Endodermal cell (in vitro differentiated cells): ENCODE results near the gene PDE6B. TPM values are rescaled to one million over a fixed set of nuclear protein-coding genes. Genes with fewer than 3 reads are reported as not detected.

Experiments
- DNase-seq: peaks from one replicate; pipeline ENCODE4 v3.0.0-alpha.2; 2017
- H3K27ac ChIP-seq: 2 replicates; pipeline ENCODE4 v1.5.1; 2013; ENCODE audit warnings: mild to moderate bottlenecking, low read depth, low read length, moderate library complexity
- H3K27me3 ChIP-seq: 2 replicates; pipeline ENCODE4 v1.6.1; 2013; ENCODE audit warnings: mild to moderate bottlenecking, low read length, moderate library complexity; ENCODE audit not compliant: insufficient read depth, control insufficient read depth, poor library complexity, severe bottlenecking
- H3K36me3 ChIP-seq: 2 replicates; pipeline ENCODE4 v1.7.0; 2013; ENCODE audit warnings: mild to moderate bottlenecking, low read length, moderate library complexity; ENCODE audit not compliant: control insufficient read depth, insufficient read depth
- H3K4me1 ChIP-seq: one replicate; pipeline ENCODE4 v1.7.0; 2013; ENCODE audit warnings: low read length; ENCODE audit not compliant: control insufficient read depth, insufficient read depth
- H3K4me3 ChIP-seq: 2 replicates; pipeline ENCODE4 v1.5.1; 2013; ENCODE audit warnings: mild to moderate bottlenecking, low read length, moderate library complexity
- H3K9ac ChIP-seq: 2 replicates; pipeline ENCODE4 v1.6.1; 2013; ENCODE audit warnings: mild to moderate bottlenecking, low read length, moderate library complexity; ENCODE audit not compliant: poor library complexity, severe bottlenecking; ENCODE audit errors: extremely low read depth
- H3K9me3 ChIP-seq: 2 replicates; pipeline ENCODE4 v1.6.1; 2013; ENCODE audit warnings: mild to moderate bottlenecking, low read length, moderate library complexity; ENCODE audit not compliant: control insufficient read depth
- H3K27ac Mint-ChIP-seq: 2 replicates; pipeline ENCODE4 v1.8.0; 2020; ENCODE audit warnings: mixed read lengths
- H3K27me3 Mint-ChIP-seq: 2 replicates; pipeline ENCODE4 v1.8.0; 2021; ENCODE audit warnings: mild to moderate bottlenecking, mixed read lengths; ENCODE audit not compliant: insufficient read depth
- H3K36me3 Mint-ChIP-seq: 2 replicates; pipeline ENCODE4 v1.8.0; 2020; ENCODE audit warnings: low read depth, mixed read lengths
- H3K4me1 Mint-ChIP-seq: 2 replicates; pipeline ENCODE4 v1.8.0; 2020; ENCODE audit warnings: mixed read lengths
- H3K4me3 Mint-ChIP-seq: 2 replicates; pipeline ENCODE4 v1.8.0; 2020; ENCODE audit warnings: mild to moderate bottlenecking, moderate library complexity, mixed read lengths
- H3K9me3 Mint-ChIP-seq: 2 replicates; pipeline ENCODE4 v1.8.0; 2020; ENCODE audit warnings: mild to moderate bottlenecking, mixed read lengths
- CTCF ChIP-seq: fragments of 200-600 bp; sonication (generic); conservative IDR thresholded peaks from 2 replicates; pipeline ENCODE4 v1.5.0; 2021; ENCODE audit warnings: antibody characterized with exemption, mild to moderate bottlenecking
- WGBS, 2 experiments: methylation state at CpG; one replicate each; pipeline versions ENCODE4 v1.1.5 to v1.1.7; 2013; ENCODE audit warnings: missing lambda C conversion rate in 2 of 2, mixed read lengths in 1 of 2; ENCODE audit not compliant: insufficient coverage in 1 of 2, insufficient read length in 1 of 2; 5-methylcytosine and 5-hydroxymethylcytosine counted together
- long read RNA-seq, 4 experiments: library from polyadenylated mRNA in 2 of 4; library from RNA in 1 of 4; library from capped mRNA in 1 of 4; stranded (forward) in 3 of 4; unstranded in 1 of 4; transcript quantifications; one replicate each; pipeline ENCODE4 v2.0.0, GENCODE V29; 2020 to 2021; ENCODE audit warnings: inconsistent platforms in 1 of 4
- polyA plus RNA-seq, 2 experiments: library from polyadenylated mRNA; stranded (reverse); fragments of 50-300 nt; gene quantifications; one replicate each; pipeline ENCODE4 v1.2.3, GENCODE V29; 2013
- total RNA-seq, 2 donors: library from RNA; stranded (reverse); fragmentation: NEBNext Ultra II Directional in 1 of 2; extraction: Animal tissue kit (Norgen Biotek cat#: 25700) in 1 of 2; gene quantifications; 2 replicates in 1 of 2; 3 replicates in 1 of 2; pipeline ENCODE4 v1.2.1, GENCODE V29; 2021

Gene PDE6B
- total RNA-seq, result 10 to 100 TPM; 12.4 to 14.6 TPM
- 5.0 TPM for polyA plus RNA-seq (2013, experiment 1 of 2)
- 2.4 TPM for polyA plus RNA-seq (2013, experiment 2 of 2)
- long read RNA-seq, experiment 1, partial matches to known transcripts, result 1 of 7 reads
- long read RNA-seq, experiment 1, other reads (novel, unspliced or antisense), result 6 of 7 reads
- long read RNA-seq, experiment 2, partial matches to known transcripts, result 21 of 24 reads
- long read RNA-seq, experiment 2, other reads (novel, unspliced or antisense), result 2 of 24 reads
- long read RNA-seq, experiment 3, partial matches to known transcripts, result 14 of 24 reads
- long read RNA-seq, experiment 3, other reads (novel, unspliced or antisense), result 9 of 24 reads
- long read RNA-seq, experiment 4, partial matches to known transcripts, result 2 of 4 reads
- long read RNA-seq, experiment 4, other reads (novel, unspliced or antisense), result 1 of 4 reads

DNA sequence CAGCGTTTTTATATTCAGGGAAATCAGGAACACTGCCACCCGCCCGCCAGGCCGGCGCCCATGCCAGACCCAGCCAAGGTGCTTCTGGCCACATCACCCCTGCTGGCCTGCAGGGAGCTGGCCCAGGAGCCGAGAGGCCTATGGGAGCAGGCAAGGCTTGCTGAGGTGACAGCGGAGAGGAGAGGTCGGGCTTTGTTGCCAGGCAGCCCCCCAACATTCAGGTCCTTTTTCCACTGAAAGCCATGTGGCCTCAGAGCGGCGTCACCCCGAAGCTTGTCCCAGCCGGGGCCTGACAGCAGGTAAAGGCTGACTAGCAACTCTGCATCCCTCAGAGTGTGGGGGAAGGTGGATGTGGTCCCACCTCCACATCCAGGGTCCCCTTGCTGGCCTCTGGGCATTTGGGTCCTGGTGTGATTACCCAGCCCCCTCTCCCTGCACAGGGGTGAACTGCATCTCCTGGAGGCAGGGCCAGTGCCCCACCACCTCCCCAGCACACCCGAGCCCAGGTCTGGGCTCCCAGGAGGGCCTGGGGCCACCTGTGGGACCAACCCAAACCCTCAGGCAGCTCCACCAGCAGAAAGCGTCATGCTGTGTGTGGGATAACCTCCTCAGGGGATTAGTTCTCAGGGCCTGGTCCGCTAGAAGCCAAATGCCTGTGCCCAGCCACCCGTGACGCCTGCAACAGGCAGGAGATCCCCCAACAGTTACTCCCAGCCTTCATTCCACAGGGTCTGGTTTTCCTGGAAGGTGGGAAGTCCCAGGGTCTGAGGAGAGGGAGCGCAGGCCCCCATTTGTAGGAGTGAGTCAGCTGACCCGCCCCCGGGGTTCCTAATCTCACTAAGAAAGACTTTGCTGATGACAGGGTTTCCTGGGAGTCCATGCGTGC, at the start of gene PDE6B:
TSS of gene PDE6B (plus strand) at position 869 of the 886 bp plus-strand sequence. CDS start 54 bp downstream, outside the sequence.
- Histone ChIP-seq H3K36me3 (no peaks in the 10 kb centered on the region), H3K4me1 (peaks cover 3% of the 10 kb centered on the region), H3K27ac (peak within 1 kb of the TSS; percentile 7), H3K9ac (no peak within 1 kb of the TSS), H3K9me3 (no peaks in the 10 kb centered on the region), H3K4me3 (no peak within 1 kb of the TSS), H3K27me3 (peaks cover 5% of the 10 kb centered on the region)
- Mint-ChIP-seq H3K4me1 (no peaks in the 10 kb centered on the region), H3K4me3 (no peak within 1 kb of the TSS), H3K27ac (no peak within 1 kb of the TSS), H3K36me3 (no peaks in the 10 kb centered on the region), H3K27me3 (peaks cover 3% of the 10 kb centered on the region), H3K9me3 (no peaks in the 10 kb centered on the region)
- TF ChIP-seq CTCF, result peak; percentile 44
- 83 to 89% methylated on average over 9 to 21 of the region's 21 CpGs for WGBS, 2 experiments
- DNase-seq, result peak; percentile 76

GRCh38 chr4:576245-576821, 49.0 kb upstream of the PDE6B start, which contains the start of gene TMEM271:
Gene TMEM271, minus strand, starts transcription at chr4:576295. Its CDS starts 233 bp downstream, at chr4:576062.
- peaks cover 9% of the 10 kb centered on the region for H3K4me1 Mint-ChIP-seq
- DNase-seq, result peak; percentile 71
- H3K9me3 Mint-ChIP-seq, result no peaks in the 10 kb centered on the region
- no peak within 1 kb of the TSS for H3K27ac ChIP-seq
- H3K27ac Mint-ChIP-seq, result no peak within 1 kb of the TSS
- H3K36me3 Mint-ChIP-seq, result no peaks in the 10 kb centered on the region
- H3K27me3 Mint-ChIP-seq, result peaks cover 83% of the 10 kb centered on the region
- no peak within 1 kb of the TSS for H3K9ac ChIP-seq
- no peak for TF ChIP-seq CTCF
- peaks cover 7% of the 10 kb centered on the region for H3K4me1 ChIP-seq
- no peak within 1 kb of the TSS for H3K4me3 ChIP-seq
- H3K36me3 ChIP-seq, result no peaks in the 10 kb centered on the region
- peaks cover 91% of the 10 kb centered on the region for H3K27me3 ChIP-seq
- peak within 1 kb of the TSS; percentile 55 for H3K4me3 Mint-ChIP-seq
- 0% methylated on average over 44 of the region's 60 CpGs; no CpG with 5 or more reads in 1 of the 2 experiments for WGBS, 2 experiments
- no peaks in the 10 kb centered on the region for H3K9me3 ChIP-seq

- H3K4me3 ChIP-seq, result no peak overlapping the region
- H3K27me3 Mint-ChIP-seq, result peaks cover 83% of the 10 kb centered on the region
These were observed 48.3 kb upstream of the PDE6B start for GRCh38 chr4:576991-577498.

More at GRCh38 chr4:576991-577498, 48.3 kb upstream of the PDE6B start:
- Histone ChIP-seq H3K9me3 (no peaks in the 10 kb centered on the region), H3K9ac (no peak overlapping the region), H3K27me3 (peaks cover 91% of the 10 kb centered on the region), H3K27ac (no peak overlapping the region), H3K4me1 (peaks cover 7% of the 10 kb centered on the region), H3K36me3 (no peaks in the 10 kb centered on the region)
- Mint-ChIP-seq H3K36me3 (no peaks in the 10 kb centered on the region), H3K9me3 (no peaks in the 10 kb centered on the region), H3K4me3 (peak overlapping the region; percentile 55), H3K27ac (no peak overlapping the region), H3K4me1 (peaks cover 9% of the 10 kb centered on the region)
- TF ChIP-seq CTCF, result no peak
- 0 to 1% methylated on average over 8 to 37 of the region's 37 CpGs for WGBS, 2 experiments
- no peak for DNase-seq
